K562 (cell line): ENCODE measurements around the gene TRAIP. TPM values are rescaled to one million over a fixed set of nuclear protein-coding genes. Genes with fewer than 3 reads are reported as not detected.
A peak's percentile ranks its signal among the peaks of the same experiment; 100 is the strongest.

Source experiments
- CBX8 ChIP-seq: fragments of 200-600 bp; sonication (generic); IDR thresholded peaks from 2 replicates; pipeline ENCODE4 v1.6.1; 2012; ENCODE audit warnings: borderline replicate concordance, mixed run types, low read depth, mild to moderate bottlenecking, moderate library complexity, mixed read lengths, low read length, control low read depth, inconsistent platforms; ENCODE audit not compliant: poor library complexity, severe bottlenecking; ENCODE audit errors: extremely low read depth
- CHD7 ChIP-seq: fragments of 200-600 bp; sonication (generic); IDR thresholded peaks from one replicate; pipeline ENCODE4 v1.6.1; 2012; ENCODE audit warnings: mild to moderate bottlenecking, low read depth, low read length, inconsistent platforms
- DNMT1 ChIP-seq: fragments of 450-650 bp; IDR thresholded peaks from 2 replicates; pipeline ENCODE4 v1.6.1; 2016; ENCODE audit warnings: antibody characterized with exemption, mild to moderate bottlenecking
- FOXA3 ChIP-seq, 2 experiments: fragments of 450-650 bp in 1 of 2; sonication (generic) in 1 of 2; formaldehyde crosslinking; IDR thresholded peaks in 1 of 2; conservative IDR thresholded peaks in 1 of 2; 2 replicates each; pipeline versions ENCODE4 v1.4.0 to v1.8.0; 2020 to 2022; ENCODE audit warnings: mild to moderate bottlenecking in 2 of 2, missing genetic modification reagents in 1 of 2
- HDAC3 ChIP-seq: fragments of 450-650 bp; IDR thresholded peaks from 2 replicates; pipeline ENCODE4 v1.6.1; 2018; ENCODE audit warnings: borderline replicate concordance, mild to moderate bottlenecking, moderate library complexity; ENCODE audit not compliant: partially characterized antibody
- HDAC8 ChIP-seq: fragments of 450-650 bp; IDR thresholded peaks from 2 replicates; pipeline ENCODE4 v1.6.1; 2016; ENCODE audit warnings: mild to moderate bottlenecking, missing genetic modification characterization, moderate library complexity, missing compliant biosample characterization
- HOXB6 ChIP-seq: fragments of 250-450 bp; sonication (Bioruptor Pico); IDR thresholded peaks from 2 replicates; pipeline ENCODE4 v1.5.1; 2022; ENCODE audit warnings: mild to moderate bottlenecking, borderline replicate concordance
- MAFG ChIP-seq: fragments of 450-650 bp; conservative IDR thresholded peaks from 2 replicates; pipeline ENCODE4 v1.6.1; 2016; ENCODE audit warnings: missing genetic modification characterization, missing compliant biosample characterization
- NCOA2 ChIP-seq, 2 experiments: fragments of 450-650 bp; IDR thresholded peaks; 2 replicates each; pipeline ENCODE4 v1.6.1; 2018; ENCODE audit warnings: mild to moderate bottlenecking in 2 of 2, moderate library complexity in 1 of 2; ENCODE audit not compliant: partially characterized antibody in 2 of 2
- NFATC3 ChIP-seq: fragments of 450-650 bp; IDR thresholded peaks from 2 replicates; pipeline ENCODE4 v1.6.1; 2017; ENCODE audit warnings: mild to moderate bottlenecking
- PCBP2 ChIP-seq: fragments of 200-400 bp; formaldehyde crosslinking; IDR thresholded peaks from 2 replicates; pipeline ENCODE4 v1.6.1; 2018; ENCODE audit warnings: low read length, low read depth, mild to moderate bottlenecking, moderate library complexity; ENCODE audit not compliant: poor library complexity, severe bottlenecking
- POLR2H ChIP-seq: IDR thresholded peaks from 2 replicates; pipeline ENCODE4 v1.6.1; 2016; ENCODE audit warnings: missing genetic modification characterization, low read depth, mild to moderate bottlenecking, control low read depth, missing compliant biosample characterization, moderate library complexity
- PREB ChIP-seq: sonication (generic); formaldehyde crosslinking; IDR thresholded peaks from 2 replicates; pipeline ENCODE4 v1.8.1; 2023; ENCODE audit warnings: mild to moderate bottlenecking, missing genetic modification reagents
- TAF15 ChIP-seq: fragments of 200-400 bp; formaldehyde crosslinking; IDR thresholded peaks from 2 replicates; pipeline ENCODE4 v1.6.1; 2017; ENCODE audit warnings: mild to moderate bottlenecking, low read depth, low read length, moderate library complexity
- polyA plus RNA-seq, 8 experiments: library from polyadenylated mRNA; depleted of rRNA in 4 of 8; stranded (reverse) in 5 of 8; unstranded in 3 of 8; fragments of >200 nt; fragmentation: Nextera tagmentation in 2 of 8; fragmentation: Illumina TruSeq in 1 of 8; extraction: Ambion mirVana in 2 of 8; extraction: Trizol in 1 of 8; gene quantifications; 2 replicates each; pipeline versions ENCODE4 v1.2.1 to v1.2.3, GENCODE V29; 2011 to 2014; ENCODE audit warnings: inconsistent platforms in 1 of 8, missing spikeins in 1 of 8
- total RNA-seq, 7 experiments: library from RNA; depleted of rRNA in 6 of 7; stranded (reverse); fragments of >200 nt in 6 of 7; fragmentation: Illumina TruSeq in 2 of 7; extraction: Trizol in 2 of 7; gene quantifications; 2 replicates each; pipeline versions ENCODE4 v1.2.1 to v1.2.3, GENCODE V29; 2011 to 2021; ENCODE audit warnings: low replicate concordance in 1 of 7

TRAIP gene
- total and polyA plus RNA-seq, 9 of the 15 experiments (the other 6 are each of a cell fraction or from before 2014, with no cell fraction given): 14.3 to 38.6 (median 21.2) TPM

GRCh38 chr3:49856181-49857005, at the start of gene TRAIP (continued):
- TF ChIP-seq POLR2H (tag) (peak; percentile 49; the same call in 1 of the 2 replicates), NFATC3 (no peak), FOXA3 (CRISPR knock-in tag; conservative IDR thresholded peaks at IDR 0.05 in 1 of 2, IDR thresholded peaks at IDR 0.05 in 1 of 2) (no peak), PCBP2 (no peak), CHD7 (no peak), HDAC3 (no peak), HDAC8 (tag) (no peak), NCOA2 (IDR thresholded peaks at IDR 0.05; ENCODE audit: partially characterized antibody in 2 of 2) (no peak), TAF15 (no peak), MAFG (tag) (no peak), CBX8 (no peak), HOXB6 (CRISPR knock-in tag) (no peak), PREB (no peak), DNMT1 (no peak)
